OCI-LY7 (cell line): ENCODE measurements around the gene UBAP2.

Experiments
- EZH2phosphoT487 ChIP-seq: fragments of 200-600 bp; sonication (generic); IDR thresholded peaks from 2 replicates; pipeline ENCODE4 v1.6.1; 2018; ENCODE audit warnings: low read depth, borderline replicate concordance, mild to moderate bottlenecking, mixed run types, antibody characterized with exemption, low read length, moderate library complexity, mixed read lengths
- TF ChIP-seq, protein P1 (sequence below): fragments of 200-600 bp; sonication (generic); conservative IDR thresholded peaks from 2 replicates; pipeline ENCODE4 v1.5.1; 2014; ENCODE audit warnings: mild to moderate bottlenecking, antibody characterized with exemption, low read length, moderate library complexity, mixed read lengths

GRCh38 chr9:34048727-34049629 lies at the start of gene UBAP2:
- TF ChIP-seq, protein P1, sequence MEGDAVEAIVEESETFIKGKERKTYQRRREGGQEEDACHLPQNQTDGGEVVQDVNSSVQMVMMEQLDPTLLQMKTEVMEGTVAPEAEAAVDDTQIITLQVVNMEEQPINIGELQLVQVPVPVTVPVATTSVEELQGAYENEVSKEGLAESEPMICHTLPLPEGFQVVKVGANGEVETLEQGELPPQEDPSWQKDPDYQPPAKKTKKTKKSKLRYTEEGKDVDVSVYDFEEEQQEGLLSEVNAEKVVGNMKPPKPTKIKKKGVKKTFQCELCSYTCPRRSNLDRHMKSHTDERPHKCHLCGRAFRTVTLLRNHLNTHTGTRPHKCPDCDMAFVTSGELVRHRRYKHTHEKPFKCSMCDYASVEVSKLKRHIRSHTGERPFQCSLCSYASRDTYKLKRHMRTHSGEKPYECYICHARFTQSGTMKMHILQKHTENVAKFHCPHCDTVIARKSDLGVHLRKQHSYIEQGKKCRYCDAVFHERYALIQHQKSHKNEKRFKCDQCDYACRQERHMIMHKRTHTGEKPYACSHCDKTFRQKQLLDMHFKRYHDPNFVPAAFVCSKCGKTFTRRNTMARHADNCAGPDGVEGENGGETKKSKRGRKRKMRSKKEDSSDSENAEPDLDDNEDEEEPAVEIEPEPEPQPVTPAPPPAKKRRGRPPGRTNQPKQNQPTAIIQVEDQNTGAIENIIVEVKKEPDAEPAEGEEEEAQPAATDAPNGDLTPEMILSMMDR: no peak
- no peak for TF ChIP-seq EZH2phosphoT487
